Uterus (tissue), 4 donors: ENCODE measurements around the gene IL17B. TPM values are rescaled to one million over a fixed set of nuclear protein-coding genes. Genes with fewer than 3 reads are reported as not detected.

Experiments used
- DNase-seq, 2 donors: peaks; one replicate each; pipeline ENCODE4 v3.0.0-alpha.2; 2019 to 2020
- H3K27ac ChIP-seq, 2 donors: fragments of 200-600 bp; sonication (generic); 1 replicate in 1 of 2; 2 replicates in 1 of 2; pipeline ENCODE4 v1.5.1; 2016 to 2018
- H3K27me3 ChIP-seq, 2 donors: fragments of 200-600 bp; sonication (generic); one replicate each; pipeline ENCODE4 v1.5.1; 2018 to 2019; ENCODE audit warnings: control low read depth in 1 of 2
- H3K36me3 ChIP-seq, 2 donors: fragments of 200-600 bp; sonication (generic); one replicate each; pipeline ENCODE4 v1.5.1; 2019; ENCODE audit warnings: control low read depth in 1 of 2
- H3K4me1 ChIP-seq, 2 donors: fragments of 200-600 bp; sonication (generic); one replicate each; pipeline ENCODE4 v1.5.1; 2018 to 2019; ENCODE audit warnings: control low read depth in 1 of 2
- H3K4me3 ChIP-seq, 2 donors: fragments of 200-600 bp; sonication (generic); 1 replicate in 1 of 2; 2 replicates in 1 of 2; pipeline ENCODE4 v1.5.1; 2018 to 2019; ENCODE audit warnings: mild to moderate bottlenecking in 1 of 2
- H3K9me3 ChIP-seq, 2 donors: fragments of 200-600 bp; sonication (generic); one replicate each; pipeline ENCODE4 v1.5.1; 2019; ENCODE audit warnings: control low read depth in 1 of 2
- CTCF ChIP-seq, 4 experiments: fragments of 200-600 bp in 2 of 4; fragments of 450-650 bp in 2 of 4; sonication (generic) in 2 of 4; IDR thresholded peaks; one replicate each; pipeline ENCODE4 v1.5.1; 2016 to 2019; ENCODE audit warnings: antibody characterized with exemption in 4 of 4, mild to moderate bottlenecking in 2 of 4, moderate library complexity in 1 of 4
- POLR2A ChIP-seq, 2 donors: fragments of 450-650 bp; IDR thresholded peaks; one replicate each; pipeline ENCODE4 v1.6.1; 2016; ENCODE audit warnings: antibody characterized with exemption in 2 of 2, mild to moderate bottlenecking in 1 of 2, moderate library complexity in 1 of 2
- intact Hi-C: fragments of 100-400 bp; cut with DNase I; formaldehyde crosslinking; loops from one replicate; pipeline ENCODE4 v1.15.1; 2023; ENCODE audit warnings: low total_unique reads
- total RNA-seq, 4 donors: library from RNA; depleted of rRNA in 3 of 4; stranded (reverse); fragments of >200 nt in 3 of 4; gene quantifications; one replicate each; pipeline versions ENCODE4 v1.1.0 to v1.2.4, GENCODE V29; 2014 to 2023
- donor health status: DM: yes; HTN: yes; CAD: no.

Gene IL17B
- total RNA-seq, 4 donors from 2014 or later, result 1.6 to 2.3 TPM; not detected in 2

- H3K4me3 ChIP-seq, result no peak overlapping the region
- intact Hi-C loops, result no loop called here
- no peak overlapping the region for H3K27ac ChIP-seq
- H3K27me3 ChIP-seq, result no peaks in the 10 kb centered on the region
- H3K9me3 ChIP-seq, result no peaks in the 10 kb centered on the region
- no peak for DNase-seq
- no peaks in the 10 kb centered on the region for H3K36me3 ChIP-seq
- TF ChIP-seq POLR2A (IDR thresholded peaks at IDR 0.05), result no peak
- TF ChIP-seq CTCF (IDR thresholded peaks at IDR 0.05), result no peak
- H3K4me1 ChIP-seq, result no peaks in the 10 kb centered on the region
Observed at GRCh38 chr5:149353911-149354310, 25.2 kb downstream of the IL17B start.

- Histone ChIP-seq H3K9me3 (no peaks in the 10 kb centered on the region), H3K4me1 (peaks cover 0 to 7% of the 10 kb centered on the region in 2 donors), H3K27ac (no peak overlapping the region), H3K36me3 (no peaks in the 10 kb centered on the region), H3K4me3 (no peak overlapping the region), H3K27me3 (no peaks in the 10 kb centered on the region)
- TF ChIP-seq POLR2A (IDR thresholded peaks at IDR 0.05) (no peak), CTCF (IDR thresholded peaks at IDR 0.05) (no peak)
- intact Hi-C loops, result no loop called here
- DNase-seq, result no peak
Observed at GRCh38 chr5:149352169-149352568, 26.9 kb downstream of the IL17B start.

GRCh38 chr5:149349382-149349781, 29.7 kb downstream of the IL17B start:
- intact Hi-C loops, result no loop called here

GRCh38 chr5:149348518-149348917, 30.6 kb downstream of the IL17B start:
- no peak for DNase-seq
- H3K27ac ChIP-seq, result no peak overlapping the region
- no peak overlapping the region for H3K4me3 ChIP-seq
- H3K27me3 ChIP-seq, result no peaks in the 10 kb centered on the region
- intact Hi-C loops, result no loop called here
- TF ChIP-seq CTCF (IDR thresholded peaks at IDR 0.05) (no peak), POLR2A (IDR thresholded peaks at IDR 0.05) (no peak)
- no peaks in the 10 kb centered on the region for H3K36me3 ChIP-seq
- H3K4me1 ChIP-seq, result peaks cover 4 to 7% of the 10 kb centered on the region in 2 donors
- H3K9me3 ChIP-seq, result no peaks in the 10 kb centered on the region

More at GRCh38 chr5:149349382-149349781, 29.7 kb downstream of the IL17B start:
- no peaks in the 10 kb centered on the region for H3K36me3 ChIP-seq
- H3K27ac ChIP-seq, result no peak overlapping the region
- H3K27me3 ChIP-seq, result no peaks in the 10 kb centered on the region
- no peaks in the 10 kb centered on the region for H3K9me3 ChIP-seq
- TF ChIP-seq POLR2A (IDR thresholded peaks at IDR 0.05) (no peak), CTCF (IDR thresholded peaks at IDR 0.05) (no peak)
- no peak for DNase-seq
- H3K4me1 ChIP-seq, result peaks cover 2 to 7% of the 10 kb centered on the region in 2 donors
- H3K4me3 ChIP-seq, result no peak overlapping the region

- no peak for TF ChIP-seq POLR2A (IDR thresholded peaks at IDR 0.05)
- no peak for TF ChIP-seq CTCF (IDR thresholded peaks at IDR 0.05)
- H3K9me3 ChIP-seq, result no peaks in the 10 kb centered on the region
- H3K4me1 ChIP-seq, result peaks cover 4 to 7% of the 10 kb centered on the region in 2 donors
- H3K4me3 ChIP-seq, result peak overlapping the region; percentile 55 to 85
- H3K27me3 ChIP-seq, result no peaks in the 10 kb centered on the region
- H3K36me3 ChIP-seq, result no peaks in the 10 kb centered on the region
- peak overlapping the region; percentile 86 to 88 for H3K27ac ChIP-seq
- intact Hi-C loops, result no loop called here
- DNase-seq, result no peak
Observed at GRCh38 chr5:149345892-149346222, 33.2 kb downstream of the IL17B start.
